HepG2 (cell line): Measurements from ENCODE around the gene PPCDC. TPM values are rescaled to one million over a fixed set of nuclear protein-coding genes. Genes with fewer than 3 reads are reported as not detected.

ENCODE experiments used
- ATAC-seq: fragments of 200-7000 bp; cut with Tn5 transposase; 3 replicates; pipeline ENCODE4 v1.9.1; 2020; ENCODE audit warnings: mild to moderate bottlenecking, moderate library complexity
- BruUV-seq: library from RNA; stranded (reverse); fragments of 400-500 nt; replicated peaks from 2 replicates; lab custom pipeline; 2021; lab: Mats Ljungman, UMichigan
- CTCF ChIA-PET: fragments of 300-600 bp; formaldehyde crosslinking; extraction: SDS; loops from one replicate; lab custom pipeline; 2021; ENCODE audit warnings: low total read pairs, inconsistent platforms, low intra/inter-chr PET ratio; lab: Yijun Ruan, JAX
- POLR2A ChIA-PET: fragments of 350-600 bp; sonication (Branson Sonifier 250); formaldehyde crosslinking; loops from one replicate; lab custom pipeline; 2020; ENCODE audit warnings: antibody characterized with exemption, inconsistent platforms; lab: Yijun Ruan, JAX
- DNase-seq: peaks from one replicate; pipeline ENCODE4 v3.0.0-alpha.2; 2015; ENCODE audit warnings: low spot score
- FAIRE-seq: peaks from 3 replicates; lab custom pipeline; 2011; peaks lifted over from hg19 to GRCh38; lab: Jason Lieb, UNC
- H2AFZ ChIP-seq: one replicate; pipeline ENCODE4 v1.6.1; 2011; ENCODE audit warnings: low read length, inconsistent platforms
- H3K27ac ChIP-seq: fragments of 300-600 bp; 3 replicates; pipeline ENCODE4 v1.8.0; 2011; ENCODE audit warnings: mixed run types, mild to moderate bottlenecking, mixed read lengths, low read length, inconsistent platforms; ENCODE audit not compliant: insufficient read depth; ENCODE audit errors: extremely low read length
- H3K27me3 ChIP-seq, 2 experiments: fragments of 200-600 bp in 1 of 2; 2 replicates in 1 of 2; 3 replicates in 1 of 2; pipeline versions ENCODE4 v1.6.0 to v1.8.0; 2011; ENCODE audit warnings: low read length in 2 of 2, mild to moderate bottlenecking in 2 of 2, moderate library complexity in 2 of 2, inconsistent platforms in 1 of 2; ENCODE audit not compliant: insufficient read depth in 2 of 2, control insufficient read depth in 1 of 2
- H3K36me3 ChIP-seq, 2 experiments: fragments of 200-600 bp in 1 of 2; replicated peaks in 1 of 2; 2 replicates in 1 of 2; 3 replicates in 1 of 2; pipeline versions ENCODE4 v1.5.1 to v1.8.0; 2011; ENCODE audit warnings: low read length in 2 of 2, inconsistent platforms in 1 of 2; ENCODE audit not compliant: insufficient read depth in 2 of 2, control insufficient read depth in 1 of 2
- H3K4me1 ChIP-seq: 2 replicates; pipeline ENCODE4 v1.5.1; 2012; ENCODE audit warnings: low read length, inconsistent platforms; ENCODE audit not compliant: insufficient read depth
- H3K4me2 ChIP-seq: 2 replicates; pipeline ENCODE4 v1.6.0; 2011; ENCODE audit warnings: low read depth, low read length, inconsistent platforms
- H3K4me3 ChIP-seq, 3 experiments: fragments of 200-600 bp in 1 of 3; sonication (generic), shearing (Covaris generic) in 1 of 3; replicated peaks in 1 of 3; 2 replicates each; pipeline ENCODE4 v1.5.1; 2011 to 2016; ENCODE audit warnings: low read length in 3 of 3, inconsistent platforms in 2 of 3, low read depth in 2 of 3, mild to moderate bottlenecking in 2 of 3, control low read depth in 1 of 3, mixed read lengths in 1 of 3; ENCODE audit not compliant: insufficient read depth in 1 of 3
- H3K79me2 ChIP-seq: one replicate; pipeline ENCODE4 v1.6.1; 2011; ENCODE audit warnings: low read length, inconsistent platforms; ENCODE audit not compliant: insufficient read depth
- H3K9ac ChIP-seq: 2 replicates; pipeline ENCODE4 v1.6.0; 2011; ENCODE audit warnings: mild to moderate bottlenecking, low read depth, low read length, inconsistent platforms; ENCODE audit not compliant: insufficient read depth
- H3K9me3 ChIP-seq: 2 replicates; pipeline ENCODE4 v1.5.1; 2012; ENCODE audit warnings: mild to moderate bottlenecking, low read length
- H4K20me1 ChIP-seq: 2 replicates; pipeline ENCODE4 v1.6.0; 2011; ENCODE audit warnings: inconsistent platforms, mild to moderate bottlenecking, low read length, moderate library complexity; ENCODE audit not compliant: insufficient read depth
- HNRNPL ChIP-seq: fragments of 200-400 bp; formaldehyde crosslinking; IDR thresholded peaks from 2 replicates; pipeline ENCODE4 v1.6.1; 2017; ENCODE audit warnings: mild to moderate bottlenecking, low read depth, low read length
- JARID2 ChIP-seq: sonication (generic); formaldehyde crosslinking; IDR thresholded peaks from 2 replicates; pipeline ENCODE4 v1.8.1; 2023; ENCODE audit warnings: missing genetic modification reagents, inconsistent platforms; ENCODE audit not compliant: insufficient replicate concordance
- WGBS: methylation state at CpG from one replicate; pipeline ENCODE4 v1.1.6; 2017; ENCODE audit warnings: low lambda C conversion rate; 5-methylcytosine and 5-hydroxymethylcytosine counted together
- in situ Hi-C: cut with HindIII; loops from 2 replicates; pipeline ENCODE4 v1.10.0; 2017; ENCODE audit warnings: low pct_unique_long_range_greater_than_20kb; ENCODE audit not compliant: extremely low pct_ligation_motif_present
- intact Hi-C: fragments of 100-400 bp; cut with micrococcal nuclease; formaldehyde crosslinking; loops from one replicate; pipeline ENCODE4 v1.10.0; 2022; ENCODE audit not compliant: unreplicated experiment
- polyA plus RNA-seq, 8 experiments: library from polyadenylated mRNA; depleted of rRNA in 3 of 8; stranded (reverse) in 7 of 8; unstranded in 1 of 8; fragments of >200 nt; fragmentation: Illumina TruSeq in 4 of 8; extraction: Trizol in 4 of 8; gene quantifications; 2 replicates each; pipeline versions ENCODE4 v1.2.1 to v1.2.3, GENCODE V29; 2011 to 2016; ENCODE audit warnings: low read depth in 4 of 8, missing spikeins in 1 of 8, mixed read lengths in 1 of 8; ENCODE audit not compliant: insufficient read depth in 1 of 8
- total RNA-seq, 5 experiments: library from RNA; depleted of rRNA; stranded (reverse); fragments of >200 nt; fragmentation: Illumina TruSeq; extraction: Trizol; gene quantifications; 2 replicates each; pipeline ENCODE4 v1.2.3, GENCODE V29; 2016; ENCODE audit warnings: low read depth in 1 of 5
- TF ChIP-seq, protein P1 (sequence below), 2 experiments: sonication (generic) in 1 of 2; formaldehyde crosslinking in 1 of 2; IDR thresholded peaks; 2 replicates each; pipeline versions ENCODE4 v1.4.0 to v1.6.1; 2016 to 2020; ENCODE audit warnings: borderline replicate concordance in 1 of 2, low read depth in 1 of 2, mild to moderate bottlenecking in 1 of 2, missing genetic modification reagents in 1 of 2

PPCDC gene
- total and polyA plus RNA-seq, 2 of the 13 experiments (the other 11 are each of a cell fraction or from before 2014, with no cell fraction given): 12.3 to 12.8 TPM

DNA sequence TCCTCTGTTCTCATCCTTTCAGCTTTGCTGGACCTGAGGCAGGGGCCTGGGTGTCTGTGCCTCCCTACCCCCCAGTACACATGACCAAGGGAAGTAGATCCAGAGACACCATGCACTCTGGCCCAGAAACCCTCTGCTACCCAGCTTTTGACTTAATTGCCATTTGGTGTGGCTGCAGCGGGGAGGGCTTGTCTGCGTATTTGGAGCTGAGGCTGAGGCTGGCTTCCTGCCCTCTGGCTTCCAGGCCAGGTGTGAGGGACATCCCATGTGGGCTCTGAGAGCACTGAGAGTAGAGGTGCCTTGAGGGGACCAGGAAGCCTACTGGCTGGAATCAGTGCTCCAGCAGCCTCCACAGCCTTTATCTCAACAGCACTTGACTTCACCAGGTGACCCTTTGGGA is 26.9 kb downstream of the PPCDC start:
- DNase-seq: no peak
- Histone ChIP-seq H3K9ac (no peak overlapping the region), H4K20me1 (no peaks in the 10 kb centered on the region), H3K27me3 (no peaks in the 10 kb centered on the region), H3K27ac (no peak overlapping the region), H3K9me3 (no peaks in the 10 kb centered on the region), H3K36me3 (peaks cover 3 to 10% of the 10 kb centered on the region in 2 experiments; a peak in 4 of 5 replicates), H3K4me2 (no peak overlapping the region), H3K79me2 (no peaks in the 10 kb centered on the region), H2AFZ (no peak overlapping the region), H3K4me3 (no peak overlapping the region), H3K4me1 (peaks cover 67% of the 10 kb centered on the region)
- CTCF ChIA-PET: no interaction called here
- no peak for FAIRE-seq
- in situ Hi-C loops (no loop called here), intact Hi-C loops (no loop called here)
- 100% methylated on average over 2 of the region's 2 CpGs for WGBS
- POLR2A ChIA-PET: no interaction called here
- no peak for ATAC-seq
- TF ChIP-seq HNRNPL: no peak
- TF ChIP-seq JARID2 (CRISPR knock-in tag): no peak
- TF ChIP-seq, protein P1, sequence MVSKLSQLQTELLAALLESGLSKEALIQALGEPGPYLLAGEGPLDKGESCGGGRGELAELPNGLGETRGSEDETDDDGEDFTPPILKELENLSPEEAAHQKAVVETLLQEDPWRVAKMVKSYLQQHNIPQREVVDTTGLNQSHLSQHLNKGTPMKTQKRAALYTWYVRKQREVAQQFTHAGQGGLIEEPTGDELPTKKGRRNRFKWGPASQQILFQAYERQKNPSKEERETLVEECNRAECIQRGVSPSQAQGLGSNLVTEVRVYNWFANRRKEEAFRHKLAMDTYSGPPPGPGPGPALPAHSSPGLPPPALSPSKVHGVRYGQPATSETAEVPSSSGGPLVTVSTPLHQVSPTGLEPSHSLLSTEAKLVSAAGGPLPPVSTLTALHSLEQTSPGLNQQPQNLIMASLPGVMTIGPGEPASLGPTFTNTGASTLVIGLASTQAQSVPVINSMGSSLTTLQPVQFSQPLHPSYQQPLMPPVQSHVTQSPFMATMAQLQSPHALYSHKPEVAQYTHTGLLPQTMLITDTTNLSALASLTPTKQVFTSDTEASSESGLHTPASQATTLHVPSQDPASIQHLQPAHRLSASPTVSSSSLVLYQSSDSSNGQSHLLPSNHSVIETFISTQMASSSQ (IDR thresholded peaks at IDR 0.05; ENCODE audit: low read depth): no peak
- TF ChIP-seq, protein P1 (CRISPR knock-in tag; IDR thresholded peaks at IDR 0.05; ENCODE audit: borderline replicate concordance): no peak
- no TSS peak for BruUV-seq
